ENCODE results near the gene LGR4. TPM values are rescaled to one million over a fixed set of nuclear protein-coding genes. Genes with fewer than 3 reads are reported as not detected.

The LGR4 gene
- total RNA-seq, 2 experiments from 2014 or later = 0.19 to 0.21 TPM

DNA sequence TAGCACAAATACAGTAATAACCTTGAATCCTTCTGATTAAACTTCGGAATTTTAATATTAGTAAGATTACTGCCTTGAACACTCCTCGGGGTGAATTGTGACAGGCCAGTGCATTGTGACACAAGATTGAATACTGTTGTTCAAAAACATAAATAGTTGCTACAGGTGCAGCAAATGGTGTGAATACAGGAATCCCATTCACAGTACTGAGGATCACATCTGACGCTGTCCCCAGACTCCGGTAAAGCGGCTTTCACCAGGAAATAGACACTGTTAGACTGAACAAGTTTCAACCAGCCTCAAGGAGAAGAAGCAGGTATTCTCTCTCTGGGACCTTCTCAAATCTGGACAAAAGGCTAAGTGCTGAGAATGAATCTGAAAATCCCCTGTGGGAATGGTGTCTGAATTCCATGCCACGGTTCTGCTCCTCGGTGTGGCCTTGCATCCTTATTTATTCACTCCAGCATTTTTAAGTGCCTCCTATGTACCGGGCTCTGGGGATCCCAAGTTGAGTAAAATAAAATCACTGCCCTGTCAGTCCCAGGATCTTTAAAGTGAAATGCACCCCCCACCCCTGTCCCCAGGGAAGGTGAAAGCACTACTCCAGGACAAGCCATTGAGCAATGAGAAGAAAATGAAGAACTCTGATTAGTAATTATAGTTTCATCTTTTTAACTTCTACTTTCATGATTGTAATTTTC is 3.4 kb downstream of the LGR4 start:
- H3K27me3 Mint-ChIP-seq = peaks cover 28% of the 10 kb centered on the region
- POLR2A ChIA-PET = no interaction called here
- ATAC-seq (no peak), DNase-seq (no peak)
- no peak overlapping the region for H3K27ac Mint-ChIP-seq
- intact Hi-C loops (cut with DNase I, micrococcal nuclease) = no loop called here
- H3K4me3 Mint-ChIP-seq = no peak overlapping the region
- peaks cover 16% of the 10 kb centered on the region for H3K4me1 Mint-ChIP-seq
- H3K9me3 Mint-ChIP-seq (ENCODE audit: low read depth) = no peaks in the 10 kb centered on the region
- CTCF ChIA-PET = interaction anchor here (0.9 kb wide), 1 partner anchor 16 kb away, joined by 3 read pairs; no protein-coding TSS in a partner anchor
- H3K36me3 Mint-ChIP-seq (ENCODE audit: low read depth) = no peaks in the 10 kb centered on the region

DNA sequence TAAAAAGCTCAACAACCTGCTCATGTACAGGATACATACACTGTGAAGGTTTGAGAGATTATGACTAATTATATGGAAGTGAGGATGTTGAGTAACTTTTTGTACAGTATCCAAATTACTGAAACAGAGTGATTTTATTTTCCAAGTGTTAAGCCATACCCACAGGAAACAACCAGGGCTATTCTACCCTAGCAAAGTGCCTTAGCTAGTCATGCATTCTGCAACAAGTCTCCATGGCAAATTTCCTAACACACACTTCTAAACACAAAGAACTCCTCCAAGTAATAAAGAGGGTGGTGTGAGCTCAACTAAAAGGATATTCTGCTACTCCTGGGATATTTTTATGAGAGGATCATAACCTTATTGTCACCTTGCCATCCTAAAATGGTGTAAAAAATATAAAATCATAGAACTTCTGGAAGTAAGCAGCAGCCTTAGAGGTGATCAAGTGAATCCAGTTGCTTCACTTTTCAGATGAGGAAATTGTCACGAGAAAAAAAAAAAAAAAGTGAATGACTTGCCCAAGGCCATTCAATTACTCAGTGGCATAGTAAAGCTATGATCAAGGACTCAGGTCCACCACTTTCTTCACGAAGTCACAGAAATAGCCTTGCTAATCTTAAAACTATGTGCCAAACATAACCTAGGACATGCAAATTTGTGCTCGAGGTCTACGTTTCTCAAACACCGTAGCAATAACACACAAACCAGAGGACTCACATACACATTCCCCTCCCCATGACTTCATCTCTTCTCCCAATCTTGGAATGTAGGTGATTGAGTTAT is 4.2 kb downstream of the LGR4 start:
- DNase-seq (no peak), ATAC-seq (no peak)
- no peaks in the 10 kb centered on the region for H3K9me3 Mint-ChIP-seq (ENCODE audit: low read depth)
- ChIA-PET CTCF (no interaction called here), POLR2A (no interaction called here)
- no peaks in the 10 kb centered on the region for H3K36me3 Mint-ChIP-seq (ENCODE audit: low read depth)
- H3K4me1 Mint-ChIP-seq = peaks cover 16% of the 10 kb centered on the region
- no peak overlapping the region for H3K4me3 Mint-ChIP-seq
- intact Hi-C loops (cut with DNase I, micrococcal nuclease) = no loop called here
- H3K27ac Mint-ChIP-seq = no peak overlapping the region
- H3K27me3 Mint-ChIP-seq = peaks cover 28% of the 10 kb centered on the region

DNA sequence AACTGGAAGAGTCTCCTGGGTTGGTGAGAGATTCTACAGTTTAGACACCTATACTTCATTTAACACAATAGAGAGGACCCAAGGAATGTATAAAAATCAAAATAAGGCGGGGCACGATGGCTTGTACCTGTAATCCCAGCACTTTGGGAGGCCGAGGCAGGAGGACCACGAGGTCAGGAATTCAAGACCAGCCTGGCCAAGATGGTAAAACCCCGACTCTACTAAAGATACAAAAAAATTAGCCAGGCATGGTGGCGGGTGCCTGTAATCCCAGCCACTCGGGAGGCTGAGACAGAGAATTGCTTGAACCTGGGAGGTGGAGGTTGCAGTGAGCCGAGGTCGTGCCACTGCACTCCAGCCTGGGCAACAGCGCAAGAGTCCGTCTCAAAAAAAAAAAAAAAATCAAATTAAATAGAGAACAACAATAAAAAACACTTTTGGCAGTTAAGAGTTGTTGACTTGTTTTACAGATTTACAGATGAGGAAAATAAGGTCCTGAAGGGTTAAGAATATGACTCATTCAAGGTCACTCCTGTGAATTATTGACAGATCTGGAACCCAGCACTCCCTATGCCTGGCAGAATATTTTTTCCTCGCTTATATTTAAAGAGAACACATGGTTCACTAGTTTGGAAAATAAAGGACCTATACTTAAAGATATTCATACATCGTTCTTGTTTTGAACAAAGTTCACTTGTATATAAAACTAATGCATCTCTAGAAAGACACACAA is 5.2 kb downstream of the LGR4 start:
- Mint-ChIP-seq H3K4me3 (no peak overlapping the region), H3K9me3 (ENCODE audit: low read depth) (no peaks in the 10 kb centered on the region), H3K36me3 (ENCODE audit: low read depth) (no peaks in the 10 kb centered on the region), H3K27me3 (peaks cover 19% of the 10 kb centered on the region), H3K4me1 (peaks cover 10% of the 10 kb centered on the region), H3K27ac (no peak overlapping the region)
- intact Hi-C loops (cut with DNase I, micrococcal nuclease) = no loop called here
- ChIA-PET CTCF (no interaction called here), POLR2A (no interaction called here)
- no peak for ATAC-seq
- DNase-seq = no peak

DNA sequence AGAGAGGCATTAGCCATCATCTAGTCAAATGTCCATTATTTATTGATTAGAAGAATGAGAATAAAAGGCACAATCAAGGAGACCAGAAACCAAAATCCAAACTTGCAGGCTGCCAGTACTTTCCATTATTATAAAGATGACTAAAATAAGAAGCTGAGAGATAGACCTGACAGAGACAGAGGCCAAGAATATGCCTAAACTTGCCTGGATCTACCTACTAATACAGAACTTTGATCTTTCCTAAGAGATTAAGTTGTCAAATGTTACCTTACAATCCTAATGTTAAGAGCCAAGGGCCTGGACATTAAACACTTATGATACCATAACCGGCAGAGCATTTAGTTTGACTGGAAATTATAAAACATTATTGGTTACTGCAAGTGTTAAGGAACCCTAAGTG is 6.2 kb downstream of the LGR4 start:
- DNase-seq (no peak), ATAC-seq (no peak)
- H3K27ac Mint-ChIP-seq = no peak overlapping the region
- ChIA-PET CTCF (no interaction called here), POLR2A (interaction anchor here (0.7 kb wide), 1 partner anchor 19 kb away, joined by 3 read pairs; no protein-coding TSS in a partner anchor)
- no peak overlapping the region for H3K4me3 Mint-ChIP-seq
- intact Hi-C loops (cut with DNase I, micrococcal nuclease) = no loop called here
- H3K9me3 Mint-ChIP-seq (ENCODE audit: low read depth) = no peaks in the 10 kb centered on the region
- no peaks in the 10 kb centered on the region for H3K36me3 Mint-ChIP-seq (ENCODE audit: low read depth)
- peaks cover 16% of the 10 kb centered on the region for H3K27me3 Mint-ChIP-seq
- peaks cover 8% of the 10 kb centered on the region for H3K4me1 Mint-ChIP-seq

DNA sequence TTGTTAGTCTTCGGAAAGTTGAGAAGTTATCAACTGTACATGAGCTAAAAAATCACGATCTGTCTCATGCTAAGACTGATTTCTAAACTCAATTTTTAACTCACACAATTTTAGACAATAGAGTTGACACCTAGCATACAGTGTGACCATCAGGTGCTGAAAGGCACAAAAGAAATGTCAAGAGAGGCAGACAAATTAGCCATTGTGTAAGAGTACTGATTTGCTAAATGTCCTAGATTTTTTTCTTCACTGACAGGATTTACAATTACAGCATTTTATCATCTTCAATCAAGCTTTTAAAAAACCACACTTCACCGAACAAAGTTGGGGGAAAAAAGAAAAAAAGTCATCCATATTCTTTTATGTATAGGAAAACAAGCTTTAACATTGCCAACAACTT is 7.0 kb downstream of the LGR4 start:
- H3K27ac Mint-ChIP-seq = no peak overlapping the region
- DNase-seq (no peak), ATAC-seq (no peak)
- peaks cover 10% of the 10 kb centered on the region for H3K27me3 Mint-ChIP-seq
- CTCF ChIA-PET = interaction anchor here (0.6 to 1.7 kb wide), 3 partner anchors 18 to 117 kb away, joined by 3 to 9 read pairs (median 3); no protein-coding TSS in a partner anchor
- H3K36me3 Mint-ChIP-seq (ENCODE audit: low read depth) = no peaks in the 10 kb centered on the region
- H3K4me3 Mint-ChIP-seq = no peak overlapping the region
- intact Hi-C loops (cut with DNase I, micrococcal nuclease) = no loop called here
- POLR2A ChIA-PET = no interaction called here
- H3K9me3 Mint-ChIP-seq (ENCODE audit: low read depth) = no peaks in the 10 kb centered on the region
- peaks cover 2% of the 10 kb centered on the region for H3K4me1 Mint-ChIP-seq

DNA sequence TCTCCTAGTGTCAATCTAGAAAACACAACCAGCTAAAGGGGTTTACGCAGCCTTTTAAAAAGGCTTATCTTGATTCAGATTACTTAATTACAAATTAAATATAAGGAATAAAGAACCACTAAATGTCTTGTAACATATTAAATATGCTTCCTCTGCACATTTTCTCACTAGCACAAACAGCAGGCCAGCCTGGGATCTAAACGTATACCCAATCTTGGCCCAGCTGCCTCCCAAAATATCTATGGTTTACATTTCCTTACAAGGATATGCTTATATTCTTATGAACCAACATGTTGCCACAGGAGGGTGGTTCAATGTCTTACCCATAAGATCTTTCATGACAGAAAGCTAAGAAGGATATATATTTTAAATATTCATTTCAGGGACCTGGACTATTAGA is 7.7 kb downstream of the LGR4 start:
- peaks cover under 1% of the 10 kb centered on the region for H3K4me1 Mint-ChIP-seq
- ATAC-seq = no peak
- ChIA-PET POLR2A (no interaction called here), CTCF (interaction anchor here (0.6 to 1.7 kb wide), 8 partner anchors 13 to 287 kb away, joined by 3 to 9 read pairs (median 3); no protein-coding TSS in a partner anchor)
- H3K27ac Mint-ChIP-seq = no peak overlapping the region
- H3K4me3 Mint-ChIP-seq = no peak overlapping the region
- DNase-seq = no peak
- intact Hi-C loops (cut with DNase I, micrococcal nuclease) = no loop called here
- H3K36me3 Mint-ChIP-seq (ENCODE audit: low read depth) = no peaks in the 10 kb centered on the region
- no peaks in the 10 kb centered on the region for H3K9me3 Mint-ChIP-seq (ENCODE audit: low read depth)
- peaks cover 8% of the 10 kb centered on the region for H3K27me3 Mint-ChIP-seq

DNA sequence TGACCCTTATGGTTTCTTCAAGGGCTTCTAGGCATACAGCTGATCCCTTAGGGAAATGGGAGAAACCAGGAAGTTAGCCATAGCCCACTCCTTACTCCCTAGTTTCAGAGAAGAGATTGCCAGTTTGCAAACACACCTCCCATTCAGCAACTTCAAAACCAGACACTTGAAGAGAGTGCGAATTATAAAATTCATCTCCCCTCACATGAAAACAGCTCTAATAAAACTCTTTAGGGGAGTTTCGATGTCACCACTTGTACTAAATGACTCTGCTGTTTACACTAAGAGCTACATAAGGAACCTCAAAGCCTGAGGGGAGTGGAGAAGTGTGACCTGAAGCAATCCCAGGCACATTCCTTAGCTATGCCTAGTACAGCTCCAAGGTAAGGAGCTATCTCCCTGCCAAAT is 8.3 kb downstream of the LGR4 start:
- POLR2A ChIA-PET = no interaction called here
- intact Hi-C loops (cut with DNase I, micrococcal nuclease) = no loop called here
- Mint-ChIP-seq H3K36me3 (ENCODE audit: low read depth) (no peaks in the 10 kb centered on the region), H3K27ac (no peak overlapping the region), H3K4me1 (no peaks in the 10 kb centered on the region), H3K4me3 (no peak overlapping the region), H3K9me3 (ENCODE audit: low read depth) (no peaks in the 10 kb centered on the region), H3K27me3 (peaks cover 4% of the 10 kb centered on the region)
- no peak for DNase-seq
- CTCF ChIA-PET = interaction anchor here (0.6 to 1.7 kb wide), 7 partner anchors 14 to 287 kb away, joined by 3 to 9 read pairs (median 3); no protein-coding TSS in a partner anchor
- ATAC-seq = no peak

DNA sequence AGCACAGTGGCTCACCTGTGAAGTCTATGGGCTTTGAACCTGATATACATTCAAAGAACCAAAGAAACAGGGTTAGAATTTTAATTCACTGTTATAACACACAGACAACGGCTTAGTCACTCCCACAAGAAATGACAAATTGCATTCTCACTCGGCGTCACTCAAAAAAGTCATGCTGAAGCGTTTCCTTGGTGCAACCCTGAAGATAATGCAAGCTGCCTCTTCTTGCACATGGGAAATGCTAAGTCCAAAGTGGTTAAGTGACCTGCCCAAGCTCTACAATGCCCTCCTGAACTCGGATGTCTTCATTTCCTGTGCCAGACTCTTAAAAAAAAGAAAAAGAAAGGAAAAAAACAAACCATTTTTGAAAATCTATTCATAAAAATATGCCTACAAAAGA is 10.0 kb downstream of the LGR4 start:
- ChIA-PET POLR2A (no interaction called here), CTCF (no interaction called here)
- Mint-ChIP-seq H3K4me3 (no peak overlapping the region), H3K27me3 (peaks cover 4% of the 10 kb centered on the region), H3K9me3 (ENCODE audit: low read depth) (no peaks in the 10 kb centered on the region), H3K27ac (no peak overlapping the region), H3K4me1 (no peaks in the 10 kb centered on the region), H3K36me3 (ENCODE audit: low read depth) (no peaks in the 10 kb centered on the region)
- intact Hi-C loops (cut with DNase I, micrococcal nuclease) = no loop called here
- DNase-seq (no peak), ATAC-seq (no peak)

DNA sequence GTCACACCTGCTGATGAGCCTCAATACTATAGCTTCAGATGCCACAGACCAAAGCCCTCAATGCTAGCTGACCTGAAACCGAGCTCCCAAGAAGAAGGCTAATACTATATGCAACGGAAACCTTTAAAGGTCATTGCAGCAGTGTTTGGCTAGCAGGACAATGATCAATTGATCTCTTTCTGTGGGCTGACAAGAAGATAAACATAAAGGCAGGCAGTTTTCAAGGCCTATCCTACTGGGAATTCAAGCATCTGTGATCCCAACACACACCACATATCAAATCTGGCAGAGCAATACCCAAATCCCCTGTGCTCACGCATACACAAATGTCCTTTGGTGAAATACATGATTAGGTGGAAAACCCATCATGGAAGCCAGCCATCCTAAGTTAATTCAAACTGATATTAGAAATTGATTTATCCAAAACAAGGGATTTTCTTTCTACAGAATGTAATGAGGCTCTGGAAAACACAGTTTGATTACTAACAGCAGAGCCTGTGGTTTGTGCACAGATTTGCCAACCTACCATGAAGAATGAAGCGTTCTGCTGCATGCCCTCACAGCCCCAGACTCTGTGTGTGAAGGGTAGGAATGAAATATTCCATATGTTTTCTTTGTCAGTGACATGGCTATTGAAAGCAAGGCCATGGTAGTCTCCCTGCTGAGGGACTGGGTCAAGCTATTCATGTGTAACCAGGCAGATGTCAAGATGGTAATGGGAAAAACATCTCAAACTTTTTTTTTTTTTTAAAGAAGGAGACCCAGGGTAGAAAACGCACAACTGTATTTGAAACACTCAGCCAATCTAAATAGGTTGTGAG is 12.2 kb downstream of the LGR4 start:
- ATAC-seq (no peak), DNase-seq (no peak)
- Mint-ChIP-seq H3K4me3 (no peak overlapping the region), H3K27me3 (peaks cover 2% of the 10 kb centered on the region), H3K4me1 (no peaks in the 10 kb centered on the region), H3K36me3 (ENCODE audit: low read depth) (no peaks in the 10 kb centered on the region), H3K27ac (no peak overlapping the region), H3K9me3 (ENCODE audit: low read depth) (no peaks in the 10 kb centered on the region)
- intact Hi-C loops (cut with DNase I, micrococcal nuclease) = no loop called here
- CTCF ChIA-PET = interaction anchor here (1.1 to 1.5 kb wide), 2 partner anchors 25 kb away, joined by 3 to 6 read pairs; no protein-coding TSS in a partner anchor
- POLR2A ChIA-PET = no interaction called here

DNA sequence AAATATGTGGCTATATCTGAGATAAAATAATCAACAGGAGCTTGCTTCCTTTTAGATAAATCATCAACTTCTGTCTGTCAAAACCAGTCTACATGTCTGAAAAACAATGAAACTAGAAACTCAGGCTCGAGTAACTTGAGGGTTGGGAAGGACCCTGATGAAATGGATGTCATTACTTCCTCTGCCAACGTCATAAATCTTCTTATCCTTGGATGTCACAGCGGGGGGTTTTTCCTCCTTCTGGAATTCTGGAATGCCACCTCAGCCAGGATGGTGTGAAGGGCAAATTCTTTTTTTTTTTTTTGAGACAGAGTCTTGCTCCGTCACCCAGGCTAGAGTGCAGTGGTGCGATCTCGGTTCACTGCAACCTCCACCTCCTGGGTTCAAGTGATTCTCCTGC is 13.4 kb downstream of the LGR4 start:
- no peaks in the 10 kb centered on the region for H3K9me3 Mint-ChIP-seq (ENCODE audit: low read depth)
- H3K4me1 Mint-ChIP-seq = no peaks in the 10 kb centered on the region
- intact Hi-C loops (cut with DNase I, micrococcal nuclease) = no loop called here
- no peak for ATAC-seq
- no peak overlapping the region for H3K4me3 Mint-ChIP-seq
- no peak for DNase-seq
- H3K36me3 Mint-ChIP-seq (ENCODE audit: low read depth) = no peaks in the 10 kb centered on the region
- ChIA-PET CTCF (interaction anchor here (1.1 kb wide), 1 partner anchor 27 kb away, joined by 3 read pairs; no protein-coding TSS in a partner anchor), POLR2A (no interaction called here)
- no peak overlapping the region for H3K27ac Mint-ChIP-seq
- peaks cover 2% of the 10 kb centered on the region for H3K27me3 Mint-ChIP-seq

DNA sequence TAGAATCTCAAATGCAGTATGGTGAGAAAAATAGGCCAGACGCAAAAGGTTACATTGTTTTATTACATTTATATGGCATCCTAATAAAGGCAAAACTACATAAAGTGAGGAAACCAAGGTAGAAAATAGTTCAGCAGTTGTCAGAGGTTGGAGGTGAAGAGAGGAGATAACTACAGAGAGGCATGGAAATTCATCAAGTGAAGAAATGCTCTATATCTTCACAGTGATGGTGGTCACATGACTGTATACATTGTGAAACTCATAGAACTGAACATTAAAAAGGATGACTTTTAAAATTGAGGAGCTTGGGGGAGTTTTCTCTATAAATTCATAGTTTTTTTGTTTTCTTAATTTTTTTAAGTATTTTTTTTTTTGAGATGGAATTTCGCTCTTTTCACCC is 14.4 kb downstream of the LGR4 start:
- intact Hi-C loops (cut with DNase I, micrococcal nuclease) = no loop called here
- no peaks in the 10 kb centered on the region for H3K9me3 Mint-ChIP-seq (ENCODE audit: low read depth)
- DNase-seq (no peak), ATAC-seq (no peak)
- no peaks in the 10 kb centered on the region for H3K4me1 Mint-ChIP-seq
- H3K27ac Mint-ChIP-seq = no peak overlapping the region
- no peaks in the 10 kb centered on the region for H3K36me3 Mint-ChIP-seq (ENCODE audit: low read depth)
- no peak overlapping the region for H3K4me3 Mint-ChIP-seq
- peaks cover 2% of the 10 kb centered on the region for H3K27me3 Mint-ChIP-seq
- CTCF ChIA-PET = no interaction called here
- POLR2A ChIA-PET = no interaction called here
